Skeletal muscle tissue (tissue), 4 donors: ENCODE measurements around the gene PERM1. TPM values are rescaled to one million over a fixed set of nuclear protein-coding genes. Genes with fewer than 3 reads are reported as not detected.

Experiments
- H3K27ac ChIP-seq: one replicate; pipeline ENCODE4 v1.7.0; 2013; ENCODE audit warnings: mild to moderate bottlenecking, low read depth, low read length, inconsistent platforms
- H3K27me3 ChIP-seq, 3 donors: one replicate each; pipeline ENCODE4 v1.7.0; 2013; ENCODE audit warnings: low read length in 3 of 3; ENCODE audit not compliant: control insufficient read depth in 3 of 3, insufficient read depth in 3 of 3
- H3K36me3 ChIP-seq, 3 donors: one replicate each; pipeline ENCODE4 v1.7.0; 2013; ENCODE audit warnings: low read length in 3 of 3; ENCODE audit not compliant: control insufficient read depth in 3 of 3, insufficient read depth in 3 of 3
- H3K4me1 ChIP-seq, 3 donors: one replicate each; pipeline ENCODE4 v1.7.0; 2013; ENCODE audit warnings: low read length in 3 of 3, mild to moderate bottlenecking in 3 of 3; ENCODE audit not compliant: control insufficient read depth in 3 of 3, insufficient read depth in 3 of 3
- H3K4me3 ChIP-seq, 3 donors: one replicate each; pipeline ENCODE4 v1.7.0; 2013; ENCODE audit warnings: low read length in 3 of 3
- H3K9ac ChIP-seq, 3 donors: one replicate each; pipeline ENCODE4 v1.7.0; 2013; ENCODE audit warnings: low read length in 3 of 3, mild to moderate bottlenecking in 3 of 3, moderate library complexity in 2 of 3, low read depth in 1 of 3
- H3K9me3 ChIP-seq, 3 donors: one replicate each; pipeline ENCODE4 v1.7.0; 2013; ENCODE audit warnings: low read length in 3 of 3; ENCODE audit not compliant: control insufficient read depth in 3 of 3
- total RNA-seq: library from RNA; depleted of rRNA; stranded (reverse); fragments of >200 nt; gene quantifications from one replicate; pipeline ENCODE4 v1.2.3, GENCODE V29; 2014
- donor health status: Osteomylitis.

Gene PERM1
- total RNA-seq, 1 donor from 2014 or later = 3.1 TPM

DNA sequence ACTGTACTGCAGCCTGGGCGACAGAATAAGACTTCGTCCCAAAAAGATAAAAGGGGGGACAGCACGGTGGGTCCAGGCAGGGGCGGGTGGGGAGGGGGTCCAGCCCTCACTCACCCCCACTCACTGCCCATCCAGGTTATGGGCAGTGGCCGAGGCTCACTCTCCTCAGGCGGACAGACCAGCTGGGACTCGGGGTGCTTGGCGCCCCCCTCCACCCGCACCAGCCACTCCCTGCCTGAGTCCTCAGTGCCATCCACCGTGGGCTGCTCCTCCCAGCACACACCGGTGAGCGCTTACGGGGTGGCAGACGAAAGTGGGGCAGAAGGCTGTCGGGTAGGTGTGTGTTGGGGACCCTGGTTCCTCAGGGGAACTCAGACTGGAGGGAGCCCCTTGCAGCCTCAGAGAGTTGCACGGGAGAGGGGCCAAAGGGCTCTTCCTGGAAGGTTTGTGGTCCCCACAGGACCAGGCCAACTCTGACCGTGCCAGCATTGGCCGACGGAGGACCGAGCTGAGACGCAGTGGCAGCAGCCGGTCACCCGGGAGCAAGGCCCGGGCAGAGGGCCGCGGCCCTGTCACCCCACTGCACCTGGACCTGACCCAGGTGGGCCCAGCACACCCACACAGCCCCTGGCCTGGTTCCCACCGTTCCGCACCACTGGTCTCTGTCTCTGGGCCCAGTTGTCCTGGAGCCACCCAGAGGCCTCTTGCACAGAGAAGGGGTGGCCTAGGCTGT lies 9.0 kb downstream of the PERM1 start:
- Histone ChIP-seq H3K27ac (no peak overlapping the region), H3K27me3 (peaks cover 37 to 54% (median 51%) of the 10 kb centered on the region in 3 donors), H3K4me3 (peak overlapping the region in 1 of 3 donors; percentile 29), H3K9ac (peak overlapping the region; percentile 6 to 70 (median 43)), H3K4me1 (peaks cover 0 to 34% (median 30%) of the 10 kb centered on the region in 3 donors), H3K9me3 (no peaks in the 10 kb centered on the region), H3K36me3 (no peaks in the 10 kb centered on the region)

- Histone ChIP-seq H3K27me3 (peaks cover 45 to 63% (median 59%) of the 10 kb centered on the region in 3 donors), H3K4me3 (no peak overlapping the region), H3K9ac (peak overlapping the region in 1 of 3 donors; percentile 33), H3K4me1 (peaks cover 2 to 41% (median 35%) of the 10 kb centered on the region in 3 donors), H3K36me3 (no peaks in the 10 kb centered on the region), H3K27ac (no peak overlapping the region), H3K9me3 (no peaks in the 10 kb centered on the region)
Measured at GRCh38 chr1:971751-972506, 10.0 kb downstream of the PERM1 start.

DNA sequence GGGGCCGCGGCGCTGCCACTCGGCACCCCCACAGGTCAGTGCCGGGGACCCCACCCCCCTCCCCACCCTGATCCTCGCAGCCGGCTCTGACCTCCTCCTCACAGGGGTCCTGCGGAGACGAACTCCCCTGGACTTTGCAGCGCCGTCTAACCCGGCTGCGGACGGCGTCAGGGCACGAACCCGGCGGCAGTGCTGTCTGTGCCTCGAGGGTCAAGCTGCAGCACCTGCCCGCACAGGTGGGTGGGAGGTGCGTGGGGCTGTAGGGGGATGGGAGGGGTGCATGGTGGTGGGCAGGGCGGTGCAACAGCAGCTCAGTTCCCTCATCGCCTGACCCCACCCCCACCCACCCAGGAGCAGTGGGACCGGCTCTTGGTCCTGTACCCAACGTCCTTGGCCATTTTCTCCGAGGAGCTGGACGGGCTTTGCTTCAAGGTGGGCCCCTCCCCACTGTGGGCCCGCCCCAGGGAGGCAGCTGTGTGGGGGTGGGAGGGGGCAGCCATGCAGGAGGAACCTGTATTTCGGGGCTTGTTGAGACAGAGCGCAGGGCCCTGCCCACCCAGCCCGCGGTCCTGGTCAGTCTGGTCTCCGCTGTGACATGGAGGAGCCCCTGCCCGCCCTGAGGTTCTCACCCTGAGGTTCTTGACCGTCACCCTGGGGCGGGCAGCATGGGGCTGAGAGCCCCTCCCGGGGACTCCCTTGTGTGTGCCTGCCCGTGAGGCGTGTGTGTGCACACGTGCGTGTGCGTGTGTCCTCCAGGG lies 10.7 kb downstream of the PERM1 start:
- peaks cover 6 to 47% (median 40%) of the 10 kb centered on the region in 3 donors for H3K4me1 ChIP-seq
- peaks cover 48 to 65% (median 61%) of the 10 kb centered on the region in 3 donors for H3K27me3 ChIP-seq

DNA sequence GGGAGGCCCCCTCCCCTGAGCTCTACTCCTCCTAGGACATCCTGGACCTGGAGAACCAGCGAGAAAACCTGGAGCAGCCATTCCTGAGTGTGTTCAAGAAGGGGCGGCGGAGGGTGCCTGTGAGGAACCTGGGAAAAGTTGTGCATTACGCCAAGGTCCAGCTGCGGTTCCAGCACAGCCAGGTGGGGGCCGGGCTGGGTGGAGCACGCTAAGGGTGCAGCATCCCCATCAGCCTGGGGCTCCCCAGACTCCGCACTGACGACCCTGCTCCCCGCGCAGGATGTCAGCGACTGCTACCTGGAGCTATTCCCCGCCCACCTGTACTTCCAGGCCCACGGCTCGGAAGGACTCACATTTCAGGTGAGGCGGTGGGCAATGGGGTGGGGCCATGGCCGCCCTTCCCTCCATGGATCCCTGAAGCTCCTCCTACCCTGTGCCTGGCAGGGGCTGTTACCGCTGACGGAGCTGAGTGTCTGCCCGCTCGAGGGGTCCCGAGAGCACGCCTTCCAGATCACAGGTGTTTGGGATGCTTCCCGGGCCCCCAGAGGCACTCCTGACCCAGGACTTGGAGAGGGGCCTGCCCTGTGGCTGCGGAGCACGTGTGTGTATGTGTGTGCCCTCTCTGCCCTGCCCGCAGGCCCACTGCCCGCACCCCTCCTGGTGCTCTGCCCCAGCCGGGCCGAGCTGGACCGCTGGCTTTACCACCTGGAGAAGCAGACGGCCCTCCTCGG lies 11.5 kb downstream of the PERM1 start:
- Histone ChIP-seq H3K27ac (no peak overlapping the region), H3K9me3 (no peaks in the 10 kb centered on the region), H3K9ac (no peak overlapping the region), H3K27me3 (peaks cover 53 to 71% (median 56%) of the 10 kb centered on the region in 3 donors), H3K4me1 (peaks cover 7 to 47% (median 41%) of the 10 kb centered on the region in 3 donors), H3K4me3 (no peak overlapping the region), H3K36me3 (peaks cover 0 to 1% (median 0%) of the 10 kb centered on the region in 3 donors)

More for the DNA sequence above, 10.7 kb downstream of the PERM1 start:
- no peaks in the 10 kb centered on the region for H3K9me3 ChIP-seq
- H3K27ac ChIP-seq = no peak overlapping the region
- H3K36me3 ChIP-seq = no peaks in the 10 kb centered on the region
- H3K4me3 ChIP-seq = no peak overlapping the region
- H3K9ac ChIP-seq = peak overlapping the region in 1 of 3 donors; percentile 33

- Histone ChIP-seq H3K4me3 (no peak overlapping the region), H3K9me3 (no peaks in the 10 kb centered on the region), H3K9ac (no peak overlapping the region), H3K27ac (no peak overlapping the region), H3K4me1 (peaks cover 7 to 47% (median 41%) of the 10 kb centered on the region in 3 donors), H3K27me3 (peaks cover 53 to 70% (median 56%) of the 10 kb centered on the region in 3 donors), H3K36me3 (peaks cover 0 to 2% (median 0%) of the 10 kb centered on the region in 3 donors)
Measured at GRCh38 chr1:969260-969855, 12.5 kb downstream of the PERM1 start.

GRCh38 chr1:967466-968343 lies 14.2 kb downstream of the PERM1 start:
- Histone ChIP-seq H3K4me3 (peak overlapping the region in 1 of 3 donors; percentile 22), H3K9me3 (no peaks in the 10 kb centered on the region), H3K9ac (no peak overlapping the region), H3K27ac (no peak overlapping the region), H3K27me3 (peaks cover 44 to 65% (median 52%) of the 10 kb centered on the region in 3 donors), H3K4me1 (peaks cover 7 to 36% (median 33%) of the 10 kb centered on the region in 3 donors), H3K36me3 (peaks cover 0 to 2% (median 0%) of the 10 kb centered on the region in 3 donors)

- peaks cover 7 to 30% (median 26%) of the 10 kb centered on the region in 3 donors for H3K4me1 ChIP-seq
- H3K36me3 ChIP-seq = peaks cover 0 to 3% (median 2%) of the 10 kb centered on the region in 3 donors
- H3K9ac ChIP-seq = peak overlapping the region; percentile 33 to 76 (median 53)
- no peaks in the 10 kb centered on the region for H3K9me3 ChIP-seq
- H3K4me3 ChIP-seq = peak overlapping the region; percentile 67 to 78 (median 77)
- H3K27ac ChIP-seq = no peak overlapping the region
- peaks cover 41 to 63% (median 48%) of the 10 kb centered on the region in 3 donors for H3K27me3 ChIP-seq
Measured at GRCh38 chr1:966704-967300, 15.1 kb downstream of the PERM1 start.

DNA sequence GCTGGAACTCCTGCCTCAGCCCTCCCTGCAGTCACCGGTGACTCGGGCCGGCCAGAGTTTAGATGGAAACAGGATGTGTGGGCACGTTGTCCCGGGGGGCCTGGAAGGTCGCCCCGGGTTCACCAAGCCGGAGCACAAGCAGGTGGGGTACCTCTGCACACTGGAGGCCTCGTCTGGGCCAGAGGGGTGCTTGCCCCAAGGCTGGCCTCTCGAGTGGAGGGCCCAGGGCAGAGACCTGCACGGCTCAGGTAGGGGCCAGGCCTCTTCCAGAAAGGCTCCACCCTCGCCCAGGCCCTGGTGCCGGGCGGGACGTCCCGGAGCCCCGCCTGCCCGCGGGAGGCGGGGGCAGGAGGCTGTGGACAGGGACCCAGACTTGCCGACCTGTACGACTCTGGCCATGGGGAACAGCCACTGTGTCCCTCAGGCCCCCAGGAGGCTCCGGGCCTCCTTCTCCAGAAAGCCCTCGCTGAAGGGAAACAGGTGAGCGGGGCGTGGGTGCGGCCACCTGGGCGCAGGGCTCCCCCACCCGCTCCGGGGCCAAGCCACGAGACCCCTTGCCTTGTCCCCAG lies 15.7 kb downstream of the PERM1 start, which contains the start of gene PLEKHN1:
Gene PLEKHN1 (plus strand): TSS at position 348 of the 569 bp plus-strand sequence. CDS start 50 bp downstream, at position 398.
- peaks cover 37 to 59% (median 46%) of the 10 kb centered on the region in 3 donors for H3K27me3 ChIP-seq
- H3K27ac ChIP-seq = no peak within 1 kb of the TSS
- H3K9ac ChIP-seq = peak within 1 kb of the TSS; percentile 33 to 76 (median 53)
- H3K4me1 ChIP-seq = peaks cover 12 to 30% (median 24%) of the 10 kb centered on the region in 3 donors
- no peaks in the 10 kb centered on the region for H3K9me3 ChIP-seq
- H3K4me3 ChIP-seq = peak within 1 kb of the TSS; percentile 67 to 78 (median 77)
- peaks cover 0 to 3% (median 2%) of the 10 kb centered on the region in 3 donors for H3K36me3 ChIP-seq
